ENCODE data around the gene KDM5A.

GRCh38 chr12:288687-289086 lies 100.4 kb downstream of the KDM5A start:
- TF ChIP-seq, protein P1, sequence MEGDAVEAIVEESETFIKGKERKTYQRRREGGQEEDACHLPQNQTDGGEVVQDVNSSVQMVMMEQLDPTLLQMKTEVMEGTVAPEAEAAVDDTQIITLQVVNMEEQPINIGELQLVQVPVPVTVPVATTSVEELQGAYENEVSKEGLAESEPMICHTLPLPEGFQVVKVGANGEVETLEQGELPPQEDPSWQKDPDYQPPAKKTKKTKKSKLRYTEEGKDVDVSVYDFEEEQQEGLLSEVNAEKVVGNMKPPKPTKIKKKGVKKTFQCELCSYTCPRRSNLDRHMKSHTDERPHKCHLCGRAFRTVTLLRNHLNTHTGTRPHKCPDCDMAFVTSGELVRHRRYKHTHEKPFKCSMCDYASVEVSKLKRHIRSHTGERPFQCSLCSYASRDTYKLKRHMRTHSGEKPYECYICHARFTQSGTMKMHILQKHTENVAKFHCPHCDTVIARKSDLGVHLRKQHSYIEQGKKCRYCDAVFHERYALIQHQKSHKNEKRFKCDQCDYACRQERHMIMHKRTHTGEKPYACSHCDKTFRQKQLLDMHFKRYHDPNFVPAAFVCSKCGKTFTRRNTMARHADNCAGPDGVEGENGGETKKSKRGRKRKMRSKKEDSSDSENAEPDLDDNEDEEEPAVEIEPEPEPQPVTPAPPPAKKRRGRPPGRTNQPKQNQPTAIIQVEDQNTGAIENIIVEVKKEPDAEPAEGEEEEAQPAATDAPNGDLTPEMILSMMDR (IDR thresholded peaks at IDR 0.05) = no peak
- no peak for TF ChIP-seq POLR2A (IDR thresholded peaks at IDR 0.05)
